22Rv1 (cell line): Measurements from ENCODE around the gene COL18A1.

Experiments
- ZFX ChIP-seq: fragments of 450-650 bp; IDR thresholded peaks from 2 replicates; pipeline ENCODE4 v1.6.1; 2017; ENCODE audit warnings: antibody characterized with exemption, borderline replicate concordance
- TF ChIP-seq, protein P1 (sequence below): fragments of 450-650 bp; IDR thresholded peaks from 2 replicates; pipeline ENCODE4 v1.5.1; 2017; ENCODE audit warnings: mild to moderate bottlenecking

DNA sequence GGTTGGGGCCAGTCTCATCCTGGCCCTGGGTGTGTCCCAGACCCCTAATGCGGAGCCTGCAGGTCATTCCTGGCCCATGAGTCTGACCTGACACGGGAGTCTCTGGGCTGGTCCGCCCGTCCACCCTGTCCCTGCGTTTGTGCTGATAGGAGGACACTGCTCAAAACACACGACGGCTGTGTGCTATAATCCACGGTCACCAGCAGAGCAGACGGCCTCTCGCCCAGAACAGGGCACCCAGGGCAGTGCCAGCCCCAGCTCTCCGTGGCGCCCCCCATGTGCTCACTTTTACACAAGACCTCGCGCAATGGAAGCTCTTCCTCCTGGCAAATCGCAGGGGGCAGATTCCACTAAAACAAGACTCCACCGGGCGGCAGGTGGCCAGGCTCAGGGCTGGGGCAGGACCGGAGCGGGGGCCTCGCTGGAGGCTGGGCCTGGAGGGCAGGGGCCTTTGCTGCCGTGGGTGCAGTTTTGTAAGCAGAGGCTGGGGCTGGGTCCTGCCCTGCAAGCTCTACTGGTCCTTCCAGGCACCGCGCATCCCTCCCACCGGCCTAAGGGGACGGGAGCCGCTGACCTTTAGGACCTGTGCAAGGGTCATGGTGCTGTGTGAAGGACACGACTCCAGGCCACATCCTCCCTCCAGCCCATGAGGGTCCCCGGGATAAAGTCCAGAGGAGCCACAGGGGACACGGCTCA, 147.9 kb downstream of the COL18A1 start:
- TF ChIP-seq, protein P1, sequence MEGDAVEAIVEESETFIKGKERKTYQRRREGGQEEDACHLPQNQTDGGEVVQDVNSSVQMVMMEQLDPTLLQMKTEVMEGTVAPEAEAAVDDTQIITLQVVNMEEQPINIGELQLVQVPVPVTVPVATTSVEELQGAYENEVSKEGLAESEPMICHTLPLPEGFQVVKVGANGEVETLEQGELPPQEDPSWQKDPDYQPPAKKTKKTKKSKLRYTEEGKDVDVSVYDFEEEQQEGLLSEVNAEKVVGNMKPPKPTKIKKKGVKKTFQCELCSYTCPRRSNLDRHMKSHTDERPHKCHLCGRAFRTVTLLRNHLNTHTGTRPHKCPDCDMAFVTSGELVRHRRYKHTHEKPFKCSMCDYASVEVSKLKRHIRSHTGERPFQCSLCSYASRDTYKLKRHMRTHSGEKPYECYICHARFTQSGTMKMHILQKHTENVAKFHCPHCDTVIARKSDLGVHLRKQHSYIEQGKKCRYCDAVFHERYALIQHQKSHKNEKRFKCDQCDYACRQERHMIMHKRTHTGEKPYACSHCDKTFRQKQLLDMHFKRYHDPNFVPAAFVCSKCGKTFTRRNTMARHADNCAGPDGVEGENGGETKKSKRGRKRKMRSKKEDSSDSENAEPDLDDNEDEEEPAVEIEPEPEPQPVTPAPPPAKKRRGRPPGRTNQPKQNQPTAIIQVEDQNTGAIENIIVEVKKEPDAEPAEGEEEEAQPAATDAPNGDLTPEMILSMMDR, result no peak
- no peak for TF ChIP-seq ZFX
